ENCODE measurements around the gene ANO1. TPM values are rescaled to one million over a fixed set of nuclear protein-coding genes. Genes with fewer than 3 reads are reported as not detected.

The ANO1 gene
- polyA plus RNA-seq, 3 donors = not detected

DNA sequence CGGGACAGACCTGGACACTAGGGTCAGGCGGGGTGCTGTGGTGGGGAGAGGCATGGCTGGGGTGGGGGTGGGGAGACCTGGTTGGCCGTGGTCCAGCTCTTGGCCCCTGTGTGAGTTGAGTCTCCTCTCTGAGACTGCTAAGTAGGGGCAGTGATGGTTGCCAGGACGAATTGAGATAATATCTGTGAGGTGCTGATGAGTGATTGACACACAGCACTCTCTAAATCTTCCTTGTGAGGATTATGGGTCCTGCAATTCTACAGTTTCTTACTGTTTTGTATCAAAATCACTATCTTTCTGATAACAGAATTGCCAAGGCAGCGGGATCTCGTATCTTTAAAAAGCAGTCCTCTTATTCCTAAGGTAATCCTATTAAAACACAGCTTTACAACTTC is 128.9 kb downstream of the ANO1 start:
- H3K79me2 ChIP-seq (ENCODE audit: insufficient read depth, low read length) = peaks cover 50% of the 10 kb centered on the region
- no peaks in the 10 kb centered on the region for H3K27me3 ChIP-seq (ENCODE audit: control insufficient read depth in 2 of 2, insufficient read depth in 2 of 2, low read length in 2 of 2)
- no peak overlapping the region for H3K27ac ChIP-seq (ENCODE audit: low read depth in 1 of 2, low read length in 2 of 2)
- Mint-ChIP-seq H3K36me3 (peaks cover 53 to 57% of the 10 kb centered on the region in 2 donors), H3K27me3 (ENCODE audit: low read depth in 3 of 3) (peaks cover 0 to 6% (median 0%) of the 10 kb centered on the region in 3 donors), H3K4me1 (peaks cover 31% of the 10 kb centered on the region), H3K4me3 (no peak overlapping the region), H3K9me3 (peaks cover 0 to 1% (median 0%) of the 10 kb centered on the region in 7 donors), H3K27ac (peak overlapping the region in 2 of 7 donors; percentile 58 to 99)
- intact Hi-C loops (cut with micrococcal nuclease) = loop anchor here in 1 of 2 donors (10.0 kb wide), 1 partner anchor 218 kb away; no protein-coding TSS in a partner anchor
- H4K20me1 ChIP-seq (ENCODE audit: insufficient read depth, low read length) = peaks cover 63% of the 10 kb centered on the region
- WGBS (ENCODE audit: insufficient coverage) = 100% methylated on average over 3 of the region's 6 CpGs
- no peak overlapping the region for H3K4me2 ChIP-seq (replicated peaks; ENCODE audit: extremely low read depth, low read length, poor library complexity, severe bottlenecking)
- H3K9ac ChIP-seq (ENCODE audit: insufficient read depth, low read length, poor library complexity, severe bottlenecking) = no peak overlapping the region
- no peak overlapping the region for H3K4me3 ChIP-seq (replicated peaks in 1 of 3; ENCODE audit: low read depth in 2 of 3, low read length in 3 of 3)
- H3K4me1 ChIP-seq (ENCODE audit: control insufficient read depth in 1 of 2, insufficient read depth in 2 of 2, low read length in 2 of 2) = peaks cover 20 to 30% of the 10 kb centered on the region in 2 donors
- TF ChIP-seq CTCF (IDR thresholded peaks at IDR 0.05) = no peak
- H2AFZ ChIP-seq (ENCODE audit: insufficient read depth, low read depth, low read length, poor library complexity, severe bottlenecking) = no peak overlapping the region
- no peaks in the 10 kb centered on the region for H3K9me3 ChIP-seq (replicated peaks in 1 of 2; ENCODE audit: control insufficient read depth in 1 of 2, insufficient read depth in 1 of 2, low read length in 2 of 2)
- H3K36me3 ChIP-seq (replicated peaks in 1 of 2; ENCODE audit: control insufficient read depth in 1 of 2, insufficient read depth in 2 of 2, low read length in 2 of 2) = peaks cover 36 to 50% of the 10 kb centered on the region in 2 donors
- no peak for DNase-seq

- Histone ChIP-seq H3K27me3 (ENCODE audit: control insufficient read depth in 2 of 2, insufficient read depth in 2 of 2, low read length in 2 of 2) (no peaks in the 10 kb centered on the region), H3K79me2 (ENCODE audit: insufficient read depth, low read length) (peaks cover 47% of the 10 kb centered on the region), H3K9ac (ENCODE audit: insufficient read depth, low read length, poor library complexity, severe bottlenecking) (no peak overlapping the region), H3K36me3 (replicated peaks in 1 of 2; ENCODE audit: control insufficient read depth in 1 of 2, insufficient read depth in 2 of 2, low read length in 2 of 2) (peaks cover 36 to 50% of the 10 kb centered on the region in 2 donors), H3K27ac (ENCODE audit: low read depth in 1 of 2, low read length in 2 of 2) (peak overlapping the region in 1 of 2 donors; percentile 18), H3K4me2 (replicated peaks; ENCODE audit: extremely low read depth, low read length, poor library complexity, severe bottlenecking) (no peak overlapping the region), H3K4me3 (replicated peaks in 1 of 3; ENCODE audit: low read depth in 2 of 3, low read length in 3 of 3) (no peak overlapping the region), H3K9me3 (replicated peaks in 1 of 2; ENCODE audit: control insufficient read depth in 1 of 2, insufficient read depth in 1 of 2, low read length in 2 of 2) (no peaks in the 10 kb centered on the region), H3K4me1 (ENCODE audit: control insufficient read depth in 1 of 2, insufficient read depth in 2 of 2, low read length in 2 of 2) (peaks cover 14 to 24% of the 10 kb centered on the region in 2 donors), H4K20me1 (ENCODE audit: insufficient read depth, low read length) (peaks cover 63% of the 10 kb centered on the region), H2AFZ (ENCODE audit: insufficient read depth, low read depth, low read length, poor library complexity, severe bottlenecking) (no peak overlapping the region)
- Mint-ChIP-seq H3K9me3 (peaks cover 0 to 1% (median 0%) of the 10 kb centered on the region in 7 donors), H3K4me1 (peaks cover 24% of the 10 kb centered on the region), H3K4me3 (no peak overlapping the region), H3K27ac (peak overlapping the region in 2 of 7 donors; percentile 67 to 69), H3K27me3 (ENCODE audit: low read depth in 3 of 3) (peaks cover 0 to 6% (median 0%) of the 10 kb centered on the region in 3 donors), H3K36me3 (peaks cover 53 to 57% of the 10 kb centered on the region in 2 donors)
- DNase-seq = no peak
- 100% methylated on average over 2 of the region's 15 CpGs for WGBS (ENCODE audit: insufficient coverage)
- TF ChIP-seq CTCF (IDR thresholded peaks at IDR 0.05) = no peak
- intact Hi-C loops (cut with micrococcal nuclease) = loop anchor here in 1 of 2 donors (10.0 kb wide), 1 partner anchor 217 kb away; no protein-coding TSS in a partner anchor
Observed at GRCh38 chr11:70207531-70208131, 129.5 kb downstream of the ANO1 start.
